SK-N-SH treated with all-trans-retinoic acid at 6 μM for 48 hours (cell line): ENCODE results near the gene PROCA1.

Experiments used
- ATAC-seq: fragments of 200-7000 bp; cut with Tn5 transposase; 3 replicates; pipeline ENCODE4 v1.9.1; 2020; ENCODE audit warnings: mild to moderate bottlenecking, moderate library complexity
- ARNTL ChIP-seq: fragments of 450-650 bp; formaldehyde crosslinking; IDR thresholded peaks from 2 replicates; pipeline ENCODE4 v1.5.0; 2020; ENCODE audit warnings: low read depth, mild to moderate bottlenecking, moderate library complexity, borderline replicate concordance
- CREB5 ChIP-seq: fragments of 250-450 bp; sonication (Bioruptor Pico); IDR thresholded peaks from 2 replicates; pipeline ENCODE4 v1.5.1; 2020; ENCODE audit warnings: low read depth, mild to moderate bottlenecking, moderate library complexity
- CSDC2 ChIP-seq: fragments of 250-450 bp; sonication (Bioruptor Pico); IDR thresholded peaks from 2 replicates; pipeline ENCODE4 v1.5.0; 2020; ENCODE audit warnings: mild to moderate bottlenecking, moderate library complexity
- CSRNP3 ChIP-seq: fragments of 250-450 bp; sonication (Bioruptor Pico); IDR thresholded peaks from 2 replicates; pipeline ENCODE4 v1.5.1; 2021; ENCODE audit warnings: mild to moderate bottlenecking, moderate library complexity
- ESRRG ChIP-seq: fragments of 250-450 bp; sonication (Bioruptor Pico); IDR thresholded peaks from 2 replicates; pipeline ENCODE4 v1.6.1; 2021; ENCODE audit warnings: mild to moderate bottlenecking
- GLIS3 ChIP-seq: fragments of 250-450 bp; sonication (Bioruptor Pico); IDR thresholded peaks from 2 replicates; pipeline ENCODE4 v1.5.0; 2020; ENCODE audit warnings: mild to moderate bottlenecking, moderate library complexity
- ISL1 ChIP-seq: fragments of 250-450 bp; sonication (Bioruptor Pico); IDR thresholded peaks from 2 replicates; pipeline ENCODE4 v2.1.2; 2022; ENCODE audit warnings: mild to moderate bottlenecking, moderate library complexity
- OSR1 ChIP-seq: fragments of 250-450 bp; sonication (Bioruptor Pico); IDR thresholded peaks from 2 replicates; pipeline ENCODE4 v1.8.0; 2022; ENCODE audit warnings: moderate library complexity, mild to moderate bottlenecking, inconsistent platforms
- PATZ1 ChIP-seq: fragments of 250-450 bp; sonication (Bioruptor Pico); IDR thresholded peaks from 2 replicates; pipeline ENCODE4 v1.8.0; 2020; ENCODE audit warnings: mild to moderate bottlenecking, moderate library complexity, borderline replicate concordance
- POU6F1 ChIP-seq: fragments of 250-450 bp; sonication (Bioruptor Pico); IDR thresholded peaks from 2 replicates; pipeline ENCODE4 v1.8.0; 2021; ENCODE audit warnings: low read depth, mild to moderate bottlenecking, moderate library complexity, borderline replicate concordance
- PPARA ChIP-seq: fragments of 250-450 bp; sonication (Bioruptor Pico); IDR thresholded peaks from 2 replicates; pipeline ENCODE4 v1.5.0; 2020; ENCODE audit warnings: mild to moderate bottlenecking, borderline replicate concordance
- RARB ChIP-seq: fragments of 250-450 bp; sonication (Bioruptor Pico); IDR thresholded peaks from 2 replicates; pipeline ENCODE4 v1.8.0; 2021; ENCODE audit warnings: mild to moderate bottlenecking, moderate library complexity
- SNAI2 ChIP-seq: fragments of 250-450 bp; sonication (Bioruptor Pico); IDR thresholded peaks from 2 replicates; pipeline ENCODE4 v1.5.0; 2020; ENCODE audit warnings: mild to moderate bottlenecking, moderate library complexity
- TCF4 ChIP-seq: fragments of 250-450 bp; sonication (Bioruptor Pico); IDR thresholded peaks from 2 replicates; pipeline ENCODE4 v1.8.0; 2021; ENCODE audit warnings: mild to moderate bottlenecking, moderate library complexity, borderline replicate concordance
- TOX ChIP-seq: fragments of 250-450 bp; sonication (Bioruptor Pico); IDR thresholded peaks from 2 replicates; pipeline ENCODE4 v1.8.0; 2021; ENCODE audit warnings: mild to moderate bottlenecking, moderate library complexity, borderline replicate concordance
- ZC3H10 ChIP-seq: fragments of 250-450 bp; sonication (Bioruptor Pico); IDR thresholded peaks from 2 replicates; pipeline ENCODE4 v1.5.1; 2021; ENCODE audit warnings: mild to moderate bottlenecking, moderate library complexity
- ZFP3 ChIP-seq: fragments of 250-450 bp; sonication (Bioruptor Pico); IDR thresholded peaks from 2 replicates; pipeline ENCODE4 v1.5.0; 2020; ENCODE audit warnings: mild to moderate bottlenecking, moderate library complexity
- ZNF565 ChIP-seq: fragments of 450-650 bp; formaldehyde crosslinking; conservative IDR thresholded peaks from 2 replicates; pipeline ENCODE4 v1.5.0; 2020; ENCODE audit warnings: low read depth, mild to moderate bottlenecking, moderate library complexity
- ZNF70 ChIP-seq: fragments of 450-650 bp; formaldehyde crosslinking; IDR thresholded peaks from 2 replicates; pipeline ENCODE4 v1.5.0; 2020; ENCODE audit warnings: mild to moderate bottlenecking, moderate library complexity
- ZNF8 ChIP-seq: fragments of 450-650 bp; formaldehyde crosslinking; IDR thresholded peaks from 2 replicates; pipeline ENCODE4 v1.5.0; 2020; ENCODE audit warnings: mild to moderate bottlenecking, moderate library complexity

PROCA1 gene

DNA sequence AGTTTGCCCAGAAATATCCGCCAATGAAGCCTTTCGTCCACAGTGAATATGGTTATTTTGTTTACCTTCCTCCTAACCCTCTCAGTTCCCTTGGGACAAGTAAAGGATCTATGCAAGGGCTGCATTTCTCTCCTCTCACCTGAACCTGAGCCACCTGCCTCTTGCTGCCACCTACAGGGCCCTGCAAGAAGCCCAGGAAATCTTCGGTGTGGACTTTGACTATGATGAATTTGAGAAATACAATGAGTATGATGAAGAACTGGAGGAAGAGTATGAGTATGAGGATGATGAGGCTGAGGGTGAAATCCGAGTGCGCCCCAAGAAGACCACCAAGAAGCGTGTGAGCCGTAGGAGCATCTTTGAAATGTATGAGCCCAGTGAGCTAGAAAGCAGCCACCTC lies 35.7 kb downstream of the PROCA1 start (continued):
- TF ChIP-seq CSRNP3 (CRISPR knock-in tag) (no peak), RARB (CRISPR knock-in tag) (no peak), ZC3H10 (CRISPR knock-in tag) (no peak)

DNA sequence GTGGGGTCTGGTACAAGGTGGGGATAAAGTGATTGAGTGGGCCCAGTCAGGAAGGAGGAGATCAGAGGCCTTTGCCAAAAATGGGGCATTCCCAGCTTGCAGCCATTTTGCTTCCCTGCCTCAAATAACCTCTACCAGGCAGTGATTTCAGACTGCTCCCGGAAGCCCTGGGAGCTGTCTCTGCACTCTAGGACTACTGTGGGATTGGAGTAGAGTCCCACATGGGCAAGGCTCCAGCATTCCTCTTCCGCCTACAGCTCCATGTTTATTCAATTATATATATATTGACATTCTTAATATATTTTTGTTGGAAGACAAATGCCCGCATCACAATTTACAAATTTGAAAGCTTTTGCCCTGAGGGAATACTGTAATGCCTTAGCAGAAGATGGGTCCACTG lies 36.2 kb downstream of the PROCA1 start:
- 0 out of 3 replicates have a peak, but pooled peaks have one; percentile 31 for ATAC-seq
- no peak for TF ChIP-seq GLIS3 (CRISPR knock-in tag)
- TF ChIP-seq TCF4 (CRISPR knock-in tag): no peak
- TF ChIP-seq PPARA (CRISPR knock-in tag): no peak
- no peak for TF ChIP-seq ZNF8 (CRISPR knock-in tag)
- TF ChIP-seq TOX: no peak
- TF ChIP-seq CSDC2 (CRISPR knock-in tag): no peak
- no peak for TF ChIP-seq OSR1
- TF ChIP-seq SNAI2 (CRISPR knock-in tag): no peak
- TF ChIP-seq RARB (CRISPR knock-in tag): no peak
- no peak for TF ChIP-seq ZFP3 (CRISPR knock-in tag)
- TF ChIP-seq ZNF70 (CRISPR knock-in tag): no peak
- no peak for TF ChIP-seq POU6F1
- no peak for TF ChIP-seq ZC3H10 (CRISPR knock-in tag)
- TF ChIP-seq PATZ1 (CRISPR knock-in tag): no peak
- no peak for TF ChIP-seq CREB5 (CRISPR knock-in tag)

GRCh38 chr17:28669918-28670317 lies 41.8 kb downstream of the PROCA1 start:
- no peak for ATAC-seq
- TF ChIP-seq TOX (no peak), OSR1 (no peak), ISL1 (CRISPR knock-in tag) (no peak), POU6F1 (no peak), TCF4 (CRISPR knock-in tag) (no peak), RARB (CRISPR knock-in tag) (no peak), ZC3H10 (CRISPR knock-in tag) (no peak), CREB5 (CRISPR knock-in tag) (no peak), ARNTL (CRISPR knock-in tag) (no peak), ZNF565 (no peak)

- no peak for ATAC-seq
- TF ChIP-seq PATZ1 (CRISPR knock-in tag) (no peak), TOX (no peak), PPARA (CRISPR knock-in tag) (no peak), ZNF8 (CRISPR knock-in tag) (no peak), CSRNP3 (CRISPR knock-in tag) (no peak), ESRRG (CRISPR knock-in tag) (no peak), POU6F1 (no peak), ISL1 (CRISPR knock-in tag) (no peak), TCF4 (CRISPR knock-in tag) (no peak), GLIS3 (CRISPR knock-in tag) (no peak)
Observed at GRCh38 chr17:28667870-28668269, 43.8 kb downstream of the PROCA1 start.
